ENCODE results near the gene OTOGL. TPM values are rescaled to one million over a fixed set of nuclear protein-coding genes. Genes with fewer than 3 reads are reported as not detected.

OTOGL gene
- total RNA-seq, 3 donors from 2014 or later = 0.16 to 1.3 (median 0.59) TPM

- H3K27ac ChIP-seq = no peak overlapping the region
- H3K9me3 ChIP-seq = no peaks in the 10 kb centered on the region
- TF ChIP-seq POLR2AphosphoS5 (IDR thresholded peaks at IDR 0.05) = no peak
- TF ChIP-seq POLR2A (IDR thresholded peaks at IDR 0.05) = no peak
- TF ChIP-seq CTCF (IDR thresholded peaks at IDR 0.05) = no peak
- no peaks in the 10 kb centered on the region for H3K4me1 ChIP-seq
- H3K27me3 ChIP-seq = no peaks in the 10 kb centered on the region
- DNase-seq (ENCODE audit: low spot score in 2 of 2) = no peak
- intact Hi-C loops (cut with DNase I; ENCODE audit: low total_unique reads) = no loop called here
- H3K4me3 ChIP-seq = no peak overlapping the region
- H3K36me3 ChIP-seq = no peaks in the 10 kb centered on the region
These were observed 314.1 kb downstream of the OTOGL start for GRCh38 chr12:80413462-80413861.

DNA sequence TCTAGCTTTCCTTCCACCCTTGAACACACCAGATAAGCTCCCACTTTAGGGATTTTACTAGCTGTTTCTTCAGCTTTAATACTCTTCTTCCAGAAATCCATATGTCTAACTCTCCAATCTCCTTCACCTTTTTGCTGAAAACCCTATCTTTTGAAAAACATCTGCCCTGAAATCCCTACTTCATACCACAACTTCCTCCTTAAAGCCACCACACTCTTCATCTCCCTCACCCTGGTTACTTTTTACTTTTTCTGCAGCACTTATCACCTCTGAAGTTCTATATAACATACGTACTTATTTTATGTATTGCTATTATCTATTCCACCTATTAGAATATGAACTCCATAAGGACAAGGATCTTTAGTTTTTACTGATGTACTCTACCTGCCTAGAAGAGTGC is 316.1 kb downstream of the OTOGL start:
- no peaks in the 10 kb centered on the region for H3K4me1 ChIP-seq
- no peaks in the 10 kb centered on the region for H3K36me3 ChIP-seq
- H3K9me3 ChIP-seq = no peaks in the 10 kb centered on the region
- H3K4me3 ChIP-seq = no peak overlapping the region
- H3K27ac ChIP-seq = no peak overlapping the region
- no peaks in the 10 kb centered on the region for H3K27me3 ChIP-seq
- DNase-seq (ENCODE audit: low spot score in 2 of 2) = no peak
- no peak for TF ChIP-seq POLR2AphosphoS5 (IDR thresholded peaks at IDR 0.05)
- TF ChIP-seq POLR2A (IDR thresholded peaks at IDR 0.05) = no peak
- TF ChIP-seq CTCF (IDR thresholded peaks at IDR 0.05) = no peak
- intact Hi-C loops (cut with DNase I; ENCODE audit: low total_unique reads) = no loop called here

- H3K27ac ChIP-seq = no peak overlapping the region
- no peak for DNase-seq (ENCODE audit: low spot score in 2 of 2)
- H3K9me3 ChIP-seq = no peaks in the 10 kb centered on the region
- H3K4me1 ChIP-seq = no peaks in the 10 kb centered on the region
- TF ChIP-seq POLR2A (IDR thresholded peaks at IDR 0.05) = no peak
- no peak for TF ChIP-seq POLR2AphosphoS5 (IDR thresholded peaks at IDR 0.05)
- no peak for TF ChIP-seq CTCF (IDR thresholded peaks at IDR 0.05)
- no peak overlapping the region for H3K4me3 ChIP-seq
- no peaks in the 10 kb centered on the region for H3K36me3 ChIP-seq
- intact Hi-C loops (cut with DNase I; ENCODE audit: low total_unique reads) = no loop called here
- H3K27me3 ChIP-seq = no peaks in the 10 kb centered on the region
These were observed 320.3 kb downstream of the OTOGL start for GRCh38 chr12:80419644-80420043.

DNA sequence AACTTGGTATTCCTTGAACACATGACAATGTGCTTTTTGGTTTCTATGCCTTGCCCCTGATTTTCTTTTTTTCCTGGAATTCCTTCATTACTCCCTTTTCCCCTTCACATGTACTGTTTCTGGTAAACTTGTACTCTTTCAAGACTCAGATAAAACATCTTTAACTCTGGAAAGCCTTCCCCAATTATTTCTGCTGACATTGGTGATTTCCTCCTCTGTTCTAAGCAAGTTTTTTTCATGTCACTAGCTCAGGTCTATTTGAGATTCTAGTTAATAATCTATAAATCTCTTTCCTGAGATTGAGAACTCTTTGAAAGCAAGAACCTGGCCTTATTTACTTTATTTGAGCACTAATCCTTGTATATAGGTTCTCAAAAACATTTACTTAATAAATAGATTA is 320.7 kb downstream of the OTOGL start:
- no peak overlapping the region for H3K4me3 ChIP-seq
- no peaks in the 10 kb centered on the region for H3K4me1 ChIP-seq
- H3K36me3 ChIP-seq = no peaks in the 10 kb centered on the region
- no peaks in the 10 kb centered on the region for H3K9me3 ChIP-seq
- DNase-seq (ENCODE audit: low spot score in 2 of 2) = no peak
- H3K27ac ChIP-seq = no peak overlapping the region
- no peaks in the 10 kb centered on the region for H3K27me3 ChIP-seq
- intact Hi-C loops (cut with DNase I; ENCODE audit: low total_unique reads) = no loop called here
- TF ChIP-seq POLR2AphosphoS5 (IDR thresholded peaks at IDR 0.05) (no peak), CTCF (IDR thresholded peaks at IDR 0.05) (no peak), POLR2A (IDR thresholded peaks at IDR 0.05) (no peak)

DNA sequence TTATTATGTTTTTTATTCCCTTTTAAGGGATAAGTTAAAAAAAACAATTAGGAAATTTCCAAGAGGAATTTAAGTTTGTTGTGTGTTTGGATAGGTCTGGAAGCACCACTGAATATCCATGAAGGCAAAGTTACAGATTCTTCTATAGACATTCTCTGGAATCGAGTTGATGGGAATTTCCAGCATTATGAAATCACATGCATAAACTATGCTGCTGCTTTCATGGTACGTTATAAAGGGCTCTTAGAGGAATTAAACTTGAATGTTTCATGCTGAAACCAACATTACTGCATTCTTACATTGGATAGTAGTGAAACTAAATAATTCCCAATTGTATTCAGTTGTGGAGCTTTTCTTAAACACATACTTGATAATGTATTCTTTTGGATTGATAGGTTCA is 323.2 kb downstream of the OTOGL start:
- no peak overlapping the region for H3K27ac ChIP-seq
- DNase-seq (ENCODE audit: low spot score in 2 of 2) = no peak
- TF ChIP-seq CTCF (IDR thresholded peaks at IDR 0.05) (no peak), POLR2AphosphoS5 (IDR thresholded peaks at IDR 0.05) (no peak), POLR2A (IDR thresholded peaks at IDR 0.05) (no peak)
- no peaks in the 10 kb centered on the region for H3K9me3 ChIP-seq
- H3K4me3 ChIP-seq = no peak overlapping the region
- no peaks in the 10 kb centered on the region for H3K4me1 ChIP-seq
- no peaks in the 10 kb centered on the region for H3K36me3 ChIP-seq
- no peaks in the 10 kb centered on the region for H3K27me3 ChIP-seq
- intact Hi-C loops (cut with DNase I; ENCODE audit: low total_unique reads) = no loop called here

Other genes with a start within 250 kb of the OTOGL start
- gene PPP1R12A, start 164.4 kb upstream of the OTOGL start, total RNA-seq = 100 to 1,000 TPM in 2 of 3 donors, 10 to 100 TPM in 1; 64.8 to 137 (median 134) TPM

Data from breast epithelium (tissue), 4 donors.